CD14-positive monocyte (primary cell): ENCODE data around the gene OLFM1. TPM values are rescaled to one million over a fixed set of nuclear protein-coding genes. Genes with fewer than 3 reads are reported as not detected.
A peak's percentile ranks its signal among the peaks of the same experiment; 100 is the strongest.

Experiments used
- DNase-seq, 3 donors: peaks; one replicate each; pipeline ENCODE4 v3.0.0-alpha.2; 2011 to 2022
- H2AFZ ChIP-seq: 2 replicates; pipeline ENCODE4 v1.6.0; 2012; ENCODE audit warnings: mild to moderate bottlenecking, low read depth, low read length, inconsistent platforms; ENCODE audit not compliant: insufficient read depth, poor library complexity, severe bottlenecking
- H3K27ac ChIP-seq, 2 donors: 1 replicate in 1 of 2; 2 replicates in 1 of 2; pipeline ENCODE4 v1.5.1; 2012 to 2013; ENCODE audit warnings: low read length in 2 of 2, control low read depth in 1 of 2, inconsistent platforms in 1 of 2, low read depth in 1 of 2, mild to moderate bottlenecking in 1 of 2
- H3K27me3 ChIP-seq, 2 donors: one replicate each; pipeline versions ENCODE4 v1.6.0 to v1.6.1; 2011 to 2013; ENCODE audit warnings: low read length in 2 of 2; ENCODE audit not compliant: control insufficient read depth in 2 of 2, insufficient read depth in 2 of 2
- H3K36me3 ChIP-seq, 2 donors: replicated peaks in 1 of 2; 1 replicate in 1 of 2; 2 replicates in 1 of 2; pipeline versions ENCODE4 v1.5.1 to v1.6.1; 2012 to 2013; ENCODE audit warnings: low read length in 2 of 2, control low read depth in 1 of 2, inconsistent platforms in 1 of 2, mild to moderate bottlenecking in 1 of 2; ENCODE audit not compliant: insufficient read depth in 2 of 2, control insufficient read depth in 1 of 2
- H3K4me1 ChIP-seq, 2 donors: 1 replicate in 1 of 2; 2 replicates in 1 of 2; pipeline versions ENCODE4 v1.5.1 to v1.6.1; 2012 to 2013; ENCODE audit warnings: low read length in 2 of 2, control low read depth in 1 of 2, inconsistent platforms in 1 of 2, mild to moderate bottlenecking in 1 of 2, moderate library complexity in 1 of 2; ENCODE audit not compliant: insufficient read depth in 2 of 2, control insufficient read depth in 1 of 2
- H3K4me2 ChIP-seq: replicated peaks from 2 replicates; pipeline ENCODE3; 2012; ENCODE audit warnings: low read length, moderate library complexity, mild to moderate bottlenecking; ENCODE audit not compliant: poor library complexity, severe bottlenecking; ENCODE audit errors: extremely low read depth
- H3K4me3 ChIP-seq, 3 experiments: fragments of 200-600 bp in 1 of 3; sonication (generic) in 1 of 3; replicated peaks in 1 of 3; 1 replicate in 2 of 3; 2 replicates in 1 of 3; pipeline ENCODE4 v1.5.1; 2011 to 2013; ENCODE audit warnings: low read length in 3 of 3, mild to moderate bottlenecking in 3 of 3, control low read depth in 2 of 3, low read depth in 2 of 3, inconsistent platforms in 1 of 3, moderate library complexity in 1 of 3
- H3K79me2 ChIP-seq: 2 replicates; pipeline ENCODE4 v1.6.0; 2012; ENCODE audit warnings: mild to moderate bottlenecking, control low read depth, inconsistent platforms, low read length, moderate library complexity; ENCODE audit not compliant: insufficient read depth
- H3K9ac ChIP-seq: 2 replicates; pipeline ENCODE4 v1.6.0; 2017; ENCODE audit warnings: low read length, mild to moderate bottlenecking; ENCODE audit not compliant: insufficient read depth, poor library complexity, severe bottlenecking
- H3K9me3 ChIP-seq, 2 donors: replicated peaks in 1 of 2; 1 replicate in 1 of 2; 2 replicates in 1 of 2; pipeline versions ENCODE4 v1.5.1 to v1.6.1; 2012 to 2013; ENCODE audit warnings: low read length in 2 of 2, control low read depth in 1 of 2; ENCODE audit not compliant: control insufficient read depth in 1 of 2, insufficient read depth in 1 of 2
- H4K20me1 ChIP-seq: 2 replicates; pipeline ENCODE4 v1.6.0; 2012; ENCODE audit warnings: mild to moderate bottlenecking, low read length, control low read depth, moderate library complexity; ENCODE audit not compliant: insufficient read depth
- H3K27ac Mint-ChIP-seq, 7 donors: one replicate each; pipeline ENCODE4 v1.8.0; 2020; ENCODE audit warnings: mild to moderate bottlenecking in 7 of 7, mixed read lengths in 7 of 7, moderate library complexity in 6 of 7, inconsistent platforms in 2 of 7
- H3K27me3 Mint-ChIP-seq, 3 donors: one replicate each; pipeline ENCODE4 v1.8.0; 2021 to 2022; ENCODE audit warnings: low read depth in 3 of 3, mild to moderate bottlenecking in 3 of 3, mixed read lengths in 3 of 3, moderate library complexity in 3 of 3, inconsistent platforms in 1 of 3
- H3K36me3 Mint-ChIP-seq, 2 donors: one replicate each; pipeline ENCODE4 v1.8.0; 2020; ENCODE audit warnings: mixed read lengths in 2 of 2, inconsistent platforms in 1 of 2, mild to moderate bottlenecking in 1 of 2
- H3K4me1 Mint-ChIP-seq: one replicate; pipeline ENCODE4 v1.8.0; 2020; ENCODE audit warnings: mild to moderate bottlenecking, mixed read lengths
- H3K4me3 Mint-ChIP-seq, 2 donors: one replicate each; pipeline ENCODE4 v1.8.0; 2020; ENCODE audit warnings: mild to moderate bottlenecking in 2 of 2, mixed read lengths in 2 of 2, moderate library complexity in 1 of 2
- H3K9me3 Mint-ChIP-seq, 7 donors: one replicate each; pipeline ENCODE4 v1.8.0; 2020 to 2022; ENCODE audit warnings: mixed read lengths in 7 of 7, mild to moderate bottlenecking in 6 of 7, moderate library complexity in 6 of 7, inconsistent platforms in 2 of 7
- CTCF ChIP-seq: fragments of 200-600 bp; IDR thresholded peaks from one replicate; pipeline ENCODE4 v1.8.0; 2022; ENCODE audit warnings: antibody characterized with exemption, mild to moderate bottlenecking
- WGBS: methylation state at CpG from one replicate; pipeline ENCODE4 v1.1.5; 2013; ENCODE audit warnings: missing lambda C conversion rate; ENCODE audit not compliant: insufficient coverage; 5-methylcytosine and 5-hydroxymethylcytosine counted together
- intact Hi-C, 2 donors: fragments of 100-400 bp; cut with micrococcal nuclease; formaldehyde crosslinking; loops; one replicate each; pipeline versions ENCODE4 v1.15.0 to v1.15.1; 2023
- polyA plus RNA-seq, 3 donors: library from polyadenylated mRNA; depleted of rRNA in 1 of 3; unstranded in 2 of 3; stranded (reverse) in 1 of 3; fragments of 300-500 nt in 2 of 3; fragments of >200 nt in 1 of 3; fragmentation: Illumina TruSeq in 2 of 3; gene quantifications; 1 replicate in 2 of 3; 2 replicates in 1 of 3; pipeline ENCODE4 v1.2.3, GENCODE V29; 2012 to 2021

Gene OLFM1
- polyA plus RNA-seq, 3 donors = 7.6 to 10.9 (median 9.4) TPM

DNA sequence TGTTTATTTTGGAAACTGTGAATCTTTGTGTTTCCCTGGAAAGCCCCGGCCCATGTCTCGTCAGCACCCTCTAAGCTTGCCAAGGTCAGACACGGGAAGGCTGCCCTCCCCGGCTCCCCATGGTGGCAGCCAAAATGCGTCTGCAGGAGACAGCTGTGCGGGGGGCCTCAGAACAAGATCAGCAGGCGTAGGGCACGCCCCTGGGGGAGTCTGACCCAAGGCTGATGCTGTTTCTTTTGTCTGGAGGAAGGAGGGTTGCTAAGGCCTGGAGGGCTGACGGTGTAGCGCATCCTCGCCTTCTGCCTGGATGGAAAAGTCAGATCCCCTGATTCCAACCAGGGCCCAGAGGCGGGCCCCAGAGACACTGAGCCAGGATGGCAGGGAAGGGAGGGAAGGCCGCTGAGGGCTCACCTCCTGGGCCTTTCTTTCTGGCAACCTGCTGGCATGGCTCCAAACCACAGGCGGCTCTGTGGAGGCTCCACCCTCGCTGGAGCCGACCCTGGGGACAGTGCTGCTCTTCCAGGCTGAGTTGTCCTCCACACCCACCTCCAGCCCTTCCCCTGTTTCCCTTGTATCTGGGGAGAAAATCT is 57.2 kb downstream of the OLFM1 start:
- Histone ChIP-seq H3K27ac (no peak overlapping the region), H2AFZ (no peak overlapping the region), H3K9ac (no peak overlapping the region), H3K36me3 (no peaks in the 10 kb centered on the region), H3K4me1 (no peaks in the 10 kb centered on the region), H3K4me2 (no peak overlapping the region), H3K9me3 (peaks cover 0 to 12% of the 10 kb centered on the region in 2 donors), H3K4me3 (no peak overlapping the region), H3K27me3 (no peaks in the 10 kb centered on the region), H3K79me2 (no peaks in the 10 kb centered on the region), H4K20me1 (no peaks in the 10 kb centered on the region)
- TF ChIP-seq CTCF = no peak
- intact Hi-C loops = no loop called here
- no peak overlapping the region for H3K4me3 Mint-ChIP-seq
- H3K27ac Mint-ChIP-seq = no peak overlapping the region
- H3K36me3 Mint-ChIP-seq = no peaks in the 10 kb centered on the region
- peaks cover 1 to 4% (median 3%) of the 10 kb centered on the region in 7 donors for H3K9me3 Mint-ChIP-seq
- peaks cover 0 to 10% (median 8%) of the 10 kb centered on the region in 3 donors for H3K27me3 Mint-ChIP-seq
- DNase-seq = no peak
- WGBS = 63% methylated on average over 12 of the region's 16 CpGs
- no peaks in the 10 kb centered on the region for H3K4me1 Mint-ChIP-seq

GRCh38 chr9:135145312-135145711 is 57.8 kb downstream of the OLFM1 start:
- intact Hi-C loops = no loop called here

More at GRCh38 chr9:135145312-135145711, 57.8 kb downstream of the OLFM1 start:
- H3K36me3 Mint-ChIP-seq = no peaks in the 10 kb centered on the region
- no peaks in the 10 kb centered on the region for H3K36me3 ChIP-seq
- H3K27me3 Mint-ChIP-seq = peaks cover 0 to 10% (median 8%) of the 10 kb centered on the region in 3 donors
- no peak overlapping the region for H3K9ac ChIP-seq
- no peak for TF ChIP-seq CTCF
- no peaks in the 10 kb centered on the region for H3K4me1 ChIP-seq
- no peaks in the 10 kb centered on the region for H3K27me3 ChIP-seq
- no peak overlapping the region for H3K4me3 ChIP-seq
- H3K27ac ChIP-seq = no peak overlapping the region
- peak overlapping the region in 1 of 7 donors; percentile 33 for H3K27ac Mint-ChIP-seq
- 80% methylated on average over 9 of the region's 9 CpGs for WGBS
- no peak overlapping the region for H2AFZ ChIP-seq
- peaks cover 0 to 10% of the 10 kb centered on the region in 2 donors for H3K9me3 ChIP-seq
- peaks cover 1 to 4% (median 3%) of the 10 kb centered on the region in 7 donors for H3K9me3 Mint-ChIP-seq
- H3K79me2 ChIP-seq = no peaks in the 10 kb centered on the region
- no peak overlapping the region for H3K4me2 ChIP-seq
- DNase-seq = no peak
- H3K4me3 Mint-ChIP-seq = no peak overlapping the region
- no peaks in the 10 kb centered on the region for H4K20me1 ChIP-seq
- H3K4me1 Mint-ChIP-seq = no peaks in the 10 kb centered on the region
